ENCODE data around the gene PIR. TPM values are rescaled to one million over a fixed set of nuclear protein-coding genes. Genes with fewer than 3 reads are reported as not detected.

PIR gene
- total and polyA plus RNA-seq, 2 donors (not counting 1 experiment from before 2014, with no cell fraction given): 0.22 TPM; not detected in 1

DNA sequence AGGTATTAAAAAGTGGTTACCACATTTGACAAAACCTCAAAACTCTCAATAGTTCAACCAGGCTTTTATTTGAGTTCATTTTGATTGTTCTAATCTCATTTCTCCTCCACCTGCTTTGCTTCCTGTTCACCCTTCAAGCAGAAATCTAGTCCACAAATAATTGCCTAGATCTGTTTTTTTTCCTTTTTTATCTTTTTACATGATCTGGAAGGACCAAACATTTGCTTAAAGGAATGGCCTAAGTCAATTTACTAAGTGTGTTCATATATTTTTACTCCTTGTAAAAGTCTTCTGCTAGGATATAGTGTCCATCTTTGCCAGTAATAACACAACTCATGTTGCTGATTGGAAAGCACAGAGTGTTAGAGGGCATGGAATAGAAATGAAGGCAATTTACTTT, 82.7 kb downstream of the PIR start:
- no peak for TF ChIP-seq EZH2 (IDR thresholded peaks at IDR 0.05; ENCODE audit: borderline replicate concordance, insufficient read depth, low read depth, low read length, poor library complexity, severe bottlenecking)
- no peak for TF ChIP-seq CTCF (IDR thresholded peaks at IDR 0.05)
- DNase-seq: no peak
- Histone ChIP-seq H3K9ac (ENCODE audit: low read length) (no peak overlapping the region), H3K9me3 (ENCODE audit: control extremely low read depth in 1 of 3, control insufficient read depth in 2 of 3, insufficient read depth in 1 of 3, low read length in 2 of 3) (no peaks in the 10 kb centered on the region), H3K4me3 (ENCODE audit: control extremely low read depth in 1 of 5, extremely low read depth in 1 of 5, insufficient read depth in 1 of 5, low read depth in 2 of 5, low read length in 4 of 5) (no peak overlapping the region), H3K36me3 (replicated peaks in 1 of 2; ENCODE audit: control extremely low read depth in 1 of 2, control insufficient read depth in 1 of 2, extremely low read depth in 1 of 2, insufficient read depth in 2 of 2, low read length in 1 of 2) (no peaks in the 10 kb centered on the region), H4K20me1 (ENCODE audit: control insufficient read depth, insufficient read depth, low read length, poor library complexity, severe bottlenecking) (no peaks in the 10 kb centered on the region), H3K27me3 (replicated peaks in 1 of 4; ENCODE audit: control extremely low read depth in 1 of 4, control insufficient read depth in 3 of 4, insufficient read depth in 4 of 4, low read length in 3 of 4) (no peaks in the 10 kb centered on the region), H3K4me2 (replicated peaks; ENCODE audit: low read depth, low read length, poor library complexity, severe bottlenecking) (no peak overlapping the region), H3K27ac (ENCODE audit: low read length in 2 of 2) (no peak overlapping the region), H2AFZ (ENCODE audit: insufficient read depth, low read depth, low read length, poor library complexity, severe bottlenecking) (no peak overlapping the region), H3K4me1 (ENCODE audit: control insufficient read depth in 2 of 2, insufficient read depth in 2 of 2, low read length in 2 of 2) (no peaks in the 10 kb centered on the region), H3K79me2 (ENCODE audit: control insufficient read depth, insufficient read depth, low read length) (no peaks in the 10 kb centered on the region)
- H3K9me3 Mint-ChIP-seq (ENCODE audit: insufficient read depth): no peaks in the 10 kb centered on the region
- CTCF ChIA-PET: no interaction called here
- H3K4me1 Mint-ChIP-seq: no peaks in the 10 kb centered on the region
- intact Hi-C loops (cut with micrococcal nuclease): no loop called here
- no peak overlapping the region for H3K27ac Mint-ChIP-seq
- ATAC-seq (ENCODE audit: low read depth): no peak
- H3K4me3 Mint-ChIP-seq: no peak overlapping the region
- POLR2A ChIA-PET: no interaction called here
- H3K27me3 Mint-ChIP-seq: no peaks in the 10 kb centered on the region

DNA sequence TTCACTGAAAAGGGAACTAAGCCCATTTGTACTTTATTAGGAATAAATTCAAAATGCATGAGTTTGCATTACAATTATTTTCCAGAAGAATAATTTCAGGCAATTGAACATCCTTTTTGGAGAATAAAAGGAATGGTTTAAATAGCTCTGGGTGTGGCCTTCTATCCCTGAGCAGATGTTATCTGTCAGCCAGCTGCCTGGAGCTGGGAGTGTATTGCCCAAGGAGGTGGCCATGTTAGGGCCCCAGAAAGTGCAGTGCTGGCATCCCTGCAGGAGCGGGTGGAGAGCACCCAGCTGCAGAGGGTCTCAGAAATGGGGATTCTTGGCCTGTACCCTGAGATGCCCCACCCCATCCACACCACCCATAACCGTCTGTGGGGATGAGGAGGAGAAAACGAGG, 87.3 kb downstream of the PIR start:
- Histone ChIP-seq H3K9me3 (ENCODE audit: control extremely low read depth in 1 of 3, control insufficient read depth in 2 of 3, insufficient read depth in 1 of 3, low read length in 2 of 3) (no peaks in the 10 kb centered on the region), H2AFZ (ENCODE audit: insufficient read depth, low read depth, low read length, poor library complexity, severe bottlenecking) (no peak overlapping the region), H3K4me3 (ENCODE audit: control extremely low read depth in 1 of 5, extremely low read depth in 1 of 5, insufficient read depth in 1 of 5, low read depth in 2 of 5, low read length in 4 of 5) (no peak overlapping the region), H3K79me2 (ENCODE audit: control insufficient read depth, insufficient read depth, low read length) (no peaks in the 10 kb centered on the region), H3K4me2 (replicated peaks; ENCODE audit: low read depth, low read length, poor library complexity, severe bottlenecking) (no peak overlapping the region), H3K4me1 (ENCODE audit: control insufficient read depth in 2 of 2, insufficient read depth in 2 of 2, low read length in 2 of 2) (no peaks in the 10 kb centered on the region), H4K20me1 (ENCODE audit: control insufficient read depth, insufficient read depth, low read length, poor library complexity, severe bottlenecking) (no peaks in the 10 kb centered on the region), H3K9ac (ENCODE audit: low read length) (no peak overlapping the region), H3K36me3 (replicated peaks in 1 of 2; ENCODE audit: control extremely low read depth in 1 of 2, control insufficient read depth in 1 of 2, extremely low read depth in 1 of 2, insufficient read depth in 2 of 2, low read length in 1 of 2) (no peaks in the 10 kb centered on the region), H3K27me3 (replicated peaks in 1 of 4; ENCODE audit: control extremely low read depth in 1 of 4, control insufficient read depth in 3 of 4, insufficient read depth in 4 of 4, low read length in 3 of 4) (no peaks in the 10 kb centered on the region), H3K27ac (ENCODE audit: low read length in 2 of 2) (no peak overlapping the region)
- Mint-ChIP-seq H3K9me3 (ENCODE audit: insufficient read depth) (no peaks in the 10 kb centered on the region), H3K27ac (no peak overlapping the region), H3K4me3 (no peak overlapping the region), H3K27me3 (no peaks in the 10 kb centered on the region), H3K4me1 (no peaks in the 10 kb centered on the region)
- ATAC-seq (ENCODE audit: low read depth) (no peak), DNase-seq (no peak)
- no CpG with 5 or more reads among the region's 3 CpGs for WGBS (ENCODE audit: insufficient coverage)
- POLR2A ChIA-PET: no interaction called here
- no peak for TF ChIP-seq EZH2 (IDR thresholded peaks at IDR 0.05; ENCODE audit: borderline replicate concordance, insufficient read depth, low read depth, low read length, poor library complexity, severe bottlenecking)
- no peak for TF ChIP-seq CTCF (IDR thresholded peaks at IDR 0.05)
- intact Hi-C loops (cut with micrococcal nuclease): no loop called here
- CTCF ChIA-PET: no interaction called here
